Body of pancreas (tissue), 4 donors: ENCODE results near the gene ENDOU.

ENCODE experiments used
- CTCF ChIP-seq, 7 experiments: fragments of 450-650 bp in 4 of 7; fragments of 200-600 bp in 3 of 7; sonication (generic) in 3 of 7; IDR thresholded peaks; one replicate each; pipeline ENCODE4 v1.5.1; 2016 to 2019; ENCODE audit warnings: antibody characterized with exemption in 7 of 7
- POLR2A ChIP-seq, 3 donors: fragments of 450-650 bp; IDR thresholded peaks; one replicate each; pipeline ENCODE4 v1.6.1; 2016; ENCODE audit warnings: antibody characterized with exemption in 3 of 3, mild to moderate bottlenecking in 2 of 3

- TF ChIP-seq CTCF (IDR thresholded peaks at IDR 0.05) (peak; percentile 84 to 98 (median 95)), POLR2A (IDR thresholded peaks at IDR 0.05) (no peak)
Observed at GRCh38 chr12:47742253-47742825, 17.0 kb upstream of the ENDOU start.
